DMS153 (cell line): ENCODE data around the gene CPOX.

Experiments
- DNase-seq: peaks from one replicate; lab custom pipeline; 2025; lab: John Stamatoyannopoulos, UW

CPOX gene

GRCh38 chr3:98534734-98535133 is 58.7 kb downstream of the CPOX start:
- no peak for DNase-seq

- DNase-seq: no peak
These were observed 59.2 kb downstream of the CPOX start for GRCh38 chr3:98534168-98534567.

- DNase-seq: no peak
These were observed 60.5 kb downstream of the CPOX start for GRCh38 chr3:98532709-98533571.

GRCh38 chr3:98532275-98532637 is 61.2 kb downstream of the CPOX start:
- no peak for DNase-seq

GRCh38 chr3:98531622-98532274 is 61.7 kb downstream of the CPOX start, which contains the start of gene GPR15:
GPR15 (plus strand) TSS chr3:98531978; CDS start chr3:98532034, 56 bp downstream.
- no peak for DNase-seq

- no peak for DNase-seq
These were observed 62.7 kb downstream of the CPOX start for GRCh38 chr3:98530676-98531075.

GRCh38 chr3:98529856-98530459 is 63.5 kb downstream of the CPOX start:
- no peak for DNase-seq
